ENCODE measurements around the gene SENP5. TPM values are rescaled to one million over a fixed set of nuclear protein-coding genes. Genes with fewer than 3 reads are reported as not detected.

The SENP5 gene
- total and polyA plus RNA-seq, 2 of the 8 experiments (the other 6 are each of a cell fraction or from before 2014, with no cell fraction given) = 6.7 to 27.3 TPM

DNA sequence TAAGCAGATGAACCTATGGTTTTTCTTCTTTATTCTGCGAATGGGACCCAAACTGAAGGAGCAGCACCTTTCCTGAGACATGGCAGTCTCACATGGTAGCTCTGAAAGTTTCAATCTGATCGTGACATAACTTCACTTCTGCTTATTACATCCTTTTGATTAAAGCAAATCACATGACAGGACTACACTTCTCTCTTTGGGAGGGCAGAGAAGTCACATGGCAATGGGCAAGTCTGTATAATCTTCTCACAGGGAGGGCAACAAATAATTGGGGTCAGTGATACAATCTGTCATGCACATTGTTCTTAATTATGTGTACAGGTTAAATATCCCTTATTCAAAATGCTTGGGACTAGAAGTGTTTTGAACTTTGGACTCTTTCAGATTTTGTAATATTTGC is 53.0 kb downstream of the SENP5 start:
- no peak overlapping the region for H2AK5ac ChIP-seq (ENCODE audit: low read depth, low read length)
- no peaks in the 10 kb centered on the region for H4K20me1 ChIP-seq (replicated peaks in 1 of 2; ENCODE audit: control insufficient read depth in 1 of 2, insufficient read depth in 2 of 2, low read length in 2 of 2)
- TF ChIP-seq BACH1 (IDR thresholded peaks at IDR 0.05; ENCODE audit: low read length) (no peak), RFX5 (IDR thresholded peaks at IDR 0.05; ENCODE audit: borderline replicate concordance, low read depth, low read length) (no peak), POU5F1 (IDR thresholded peaks at IDR 0.05; ENCODE audit: low read depth, low read length) (no peak), TAF7 (optimal IDR thresholded peaks at IDR 0.05; ENCODE audit: borderline replicate concordance, low read depth, low read length) (no peak), RNF2 (IDR thresholded peaks at IDR 0.05; ENCODE audit: borderline replicate concordance, low read depth, low read length, missing control alignments, poor library complexity, severe bottlenecking) (no peak), SP1 (IDR thresholded peaks at IDR 0.05; ENCODE audit: low read depth, low read length) (no peak)
- TF ChIP-seq, protein P1, sequence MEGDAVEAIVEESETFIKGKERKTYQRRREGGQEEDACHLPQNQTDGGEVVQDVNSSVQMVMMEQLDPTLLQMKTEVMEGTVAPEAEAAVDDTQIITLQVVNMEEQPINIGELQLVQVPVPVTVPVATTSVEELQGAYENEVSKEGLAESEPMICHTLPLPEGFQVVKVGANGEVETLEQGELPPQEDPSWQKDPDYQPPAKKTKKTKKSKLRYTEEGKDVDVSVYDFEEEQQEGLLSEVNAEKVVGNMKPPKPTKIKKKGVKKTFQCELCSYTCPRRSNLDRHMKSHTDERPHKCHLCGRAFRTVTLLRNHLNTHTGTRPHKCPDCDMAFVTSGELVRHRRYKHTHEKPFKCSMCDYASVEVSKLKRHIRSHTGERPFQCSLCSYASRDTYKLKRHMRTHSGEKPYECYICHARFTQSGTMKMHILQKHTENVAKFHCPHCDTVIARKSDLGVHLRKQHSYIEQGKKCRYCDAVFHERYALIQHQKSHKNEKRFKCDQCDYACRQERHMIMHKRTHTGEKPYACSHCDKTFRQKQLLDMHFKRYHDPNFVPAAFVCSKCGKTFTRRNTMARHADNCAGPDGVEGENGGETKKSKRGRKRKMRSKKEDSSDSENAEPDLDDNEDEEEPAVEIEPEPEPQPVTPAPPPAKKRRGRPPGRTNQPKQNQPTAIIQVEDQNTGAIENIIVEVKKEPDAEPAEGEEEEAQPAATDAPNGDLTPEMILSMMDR (IDR thresholded peaks at IDR 0.05; ENCODE audit: control extremely low read depth in 1 of 3, insufficient read depth in 1 of 3, low read depth in 1 of 3, low read length in 3 of 3) = no peak
- TF ChIP-seq, protein P2, sequence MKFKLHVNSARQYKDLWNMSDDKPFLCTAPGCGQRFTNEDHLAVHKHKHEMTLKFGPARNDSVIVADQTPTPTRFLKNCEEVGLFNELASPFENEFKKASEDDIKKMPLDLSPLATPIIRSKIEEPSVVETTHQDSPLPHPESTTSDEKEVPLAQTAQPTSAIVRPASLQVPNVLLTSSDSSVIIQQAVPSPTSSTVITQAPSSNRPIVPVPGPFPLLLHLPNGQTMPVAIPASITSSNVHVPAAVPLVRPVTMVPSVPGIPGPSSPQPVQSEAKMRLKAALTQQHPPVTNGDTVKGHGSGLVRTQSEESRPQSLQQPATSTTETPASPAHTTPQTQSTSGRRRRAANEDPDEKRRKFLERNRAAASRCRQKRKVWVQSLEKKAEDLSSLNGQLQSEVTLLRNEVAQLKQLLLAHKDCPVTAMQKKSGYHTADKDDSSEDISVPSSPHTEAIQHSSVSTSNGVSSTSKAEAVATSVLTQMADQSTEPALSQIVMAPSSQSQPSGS (IDR thresholded peaks at IDR 0.05; ENCODE audit: low read length) = no peak
- H4K91ac ChIP-seq (replicated peaks; ENCODE audit: insufficient read length, low read length) = no peak overlapping the region
- no peak overlapping the region for H2BK5ac ChIP-seq (ENCODE audit: low read depth, low read length)
- H3K27me3 ChIP-seq (replicated peaks in 1 of 4; ENCODE audit: control insufficient read depth in 3 of 4, extremely low read depth in 1 of 4, insufficient read depth in 3 of 4, low read length in 3 of 4) = no peaks in the 10 kb centered on the region
- no peaks in the 10 kb centered on the region for H3K23me2 ChIP-seq (ENCODE audit: low read depth, low read length)
- H2BK120ac ChIP-seq (replicated peaks; ENCODE audit: low read depth, low read length) = no peak overlapping the region
- H3K27ac ChIP-seq (ENCODE audit: low read depth, low read length) = no peak overlapping the region
- DNase-seq (ENCODE audit: low read depth in 1 of 2, low spot score in 2 of 2) = no peak
- no peak overlapping the region for H3K9ac ChIP-seq (replicated peaks in 1 of 4; ENCODE audit: extremely low read depth in 1 of 4, low read depth in 3 of 4, low read length in 3 of 4)
- no peaks in the 10 kb centered on the region for H3K79me2 ChIP-seq (ENCODE audit: control insufficient read depth in 1 of 2, insufficient read depth in 2 of 2, low read length in 2 of 2)
- no peak overlapping the region for H4K8ac ChIP-seq (ENCODE audit: extremely low read depth, insufficient read depth, low read length)
- H3K36me3 ChIP-seq (ENCODE audit: control insufficient read depth in 2 of 4, insufficient read depth in 4 of 4, low read length in 3 of 4) = peaks cover 0 to 3% (median 0%) of the 10 kb centered on the region in 4 experiments; a peak in 1 of 8 replicates
- no peak overlapping the region for H2AFZ ChIP-seq (ENCODE audit: low read length)
- H3K23ac ChIP-seq (ENCODE audit: insufficient read length) = no peak overlapping the region
- no peak overlapping the region for H3K4ac ChIP-seq (replicated peaks; ENCODE audit: insufficient read length, low read depth, low read length)
- no peaks in the 10 kb centered on the region for H3K79me1 ChIP-seq (ENCODE audit: low read depth, low read length)
- H2BK15ac ChIP-seq (ENCODE audit: low read length) = no peak overlapping the region
- POLR2A ChIA-PET (ENCODE audit: partially characterized antibody) = no interaction called here
- H3K4me2 ChIP-seq (ENCODE audit: insufficient read depth in 1 of 2, low read depth in 2 of 2, low read length in 2 of 2) = no peak overlapping the region
- H3K14ac ChIP-seq (ENCODE audit: insufficient read length) = no peak overlapping the region
- WGBS, 2 experiments (ENCODE audit: extremely low coverage in 1 of 2, insufficient coverage in 1 of 2, insufficient read length in 1 of 2, insufficient replicate concordance in 2 of 2, low coverage in 1 of 2, low lambda C conversion rate in 2 of 2, missing lambda C conversion rate in 1 of 2) = 95% methylated on average over 2 of the region's 2 CpGs; no CpG with 5 or more reads in 1 of the 2 experiments
- H2BK20ac ChIP-seq (ENCODE audit: low read length) = no peak overlapping the region
- no peaks in the 10 kb centered on the region for H3K4me1 ChIP-seq (replicated peaks in 1 of 4; ENCODE audit: control insufficient read depth in 3 of 4, insufficient read depth in 4 of 4, low read length in 3 of 4)
- H3K4me3 ChIP-seq (ENCODE audit: extremely low read depth in 1 of 4, insufficient read depth in 2 of 4, low read depth in 3 of 4, low read length in 4 of 4) = no peak overlapping the region
- CTCF ChIA-PET (ENCODE audit: partially characterized antibody) = interaction anchor here (0.7 to 1.9 kb wide), 2 partner anchors 13 to 83 kb away, joined by 3 to 5 read pairs; no protein-coding TSS in a partner anchor
- H2BK12ac ChIP-seq (ENCODE audit: low read depth, low read length) = no peak overlapping the region
- H3K9me3 ChIP-seq (ENCODE audit: insufficient read depth in 2 of 2, low read depth in 1 of 2, low read length in 1 of 2) = no peaks in the 10 kb centered on the region
- no peak overlapping the region for H3K18ac ChIP-seq (ENCODE audit: extremely low read depth, low read length)
- no peak for FAIRE-seq
- no peak overlapping the region for H3K56ac ChIP-seq (replicated peaks; ENCODE audit: insufficient read length, low read depth, low read length)
- H4K5ac ChIP-seq (ENCODE audit: insufficient read length, low read depth, low read length) = no peak overlapping the region
